ENCODE measurements around the gene SOX12. TPM values are rescaled to one million over a fixed set of nuclear protein-coding genes. Genes with fewer than 3 reads are reported as not detected.
A peak's percentile ranks its signal among the peaks of the same experiment; 100 is the strongest.

Gene SOX12
- total RNA-seq, 1 donor from 2014 or later = 6.1 TPM

GRCh38 chr20:356745-357144 is 31.4 kb downstream of the SOX12 start:
- no peak for TF ChIP-seq CTCF (IDR thresholded peaks at IDR 0.05)
- no peak overlapping the region for H3K4me3 Mint-ChIP-seq
- H3K36me3 Mint-ChIP-seq (ENCODE audit: low read depth) = no peaks in the 10 kb centered on the region
- ChIA-PET POLR2A (no interaction called here), CTCF (interaction anchor here (1.2 to 3.3 kb wide), 2 partner anchors 120 to 289 kb away, joined by 3 to 18 read pairs; no protein-coding TSS in a partner anchor)
- H3K27ac Mint-ChIP-seq = no peak overlapping the region
- DNase-seq (no peak), ATAC-seq (ENCODE audit: low read depth) (no peak)
- no peaks in the 10 kb centered on the region for H3K9me3 Mint-ChIP-seq
- intact Hi-C loops (cut with micrococcal nuclease) = no loop called here
- H3K27me3 Mint-ChIP-seq = no peaks in the 10 kb centered on the region
- peaks cover 23% of the 10 kb centered on the region for H3K4me1 Mint-ChIP-seq

- no peak for TF ChIP-seq CTCF (IDR thresholded peaks at IDR 0.05)
- ChIA-PET CTCF (no interaction called here), POLR2A (interaction anchor here (0.6 kb wide), 1 partner anchor 119 kb away, joined by 4 read pairs; no protein-coding TSS in a partner anchor)
- no peak overlapping the region for H3K4me3 Mint-ChIP-seq
- H3K4me1 Mint-ChIP-seq = peaks cover 36% of the 10 kb centered on the region
- ATAC-seq (ENCODE audit: low read depth) (no peak), DNase-seq (no peak)
- no peaks in the 10 kb centered on the region for H3K9me3 Mint-ChIP-seq
- no peak overlapping the region for H3K27ac Mint-ChIP-seq
- no peaks in the 10 kb centered on the region for H3K36me3 Mint-ChIP-seq (ENCODE audit: low read depth)
- intact Hi-C loops (cut with micrococcal nuclease) = no loop called here
- H3K27me3 Mint-ChIP-seq = no peaks in the 10 kb centered on the region
Measured at GRCh38 chr20:358891-359555, 33.7 kb downstream of the SOX12 start.

GRCh38 chr20:361561-361960 is 36.2 kb downstream of the SOX12 start:
- H3K27ac Mint-ChIP-seq = peak overlapping the region; percentile 19
- POLR2A ChIA-PET = interaction anchor here (0.5 to 2.4 kb wide), 8 partner anchors 19 to 483 kb away, joined by 3 to 9 read pairs (median 4); partner anchors contain the start of genes CSNK2A1, TBC1D20 and TRIB3
- intact Hi-C loops (cut with micrococcal nuclease) = no loop called here
- H3K4me1 Mint-ChIP-seq = peaks cover 33% of the 10 kb centered on the region
- no peaks in the 10 kb centered on the region for H3K9me3 Mint-ChIP-seq
- peak overlapping the region; percentile 25 for H3K4me3 Mint-ChIP-seq
- H3K36me3 Mint-ChIP-seq (ENCODE audit: low read depth) = no peaks in the 10 kb centered on the region
- CTCF ChIA-PET = interaction anchor here (1.4 kb wide), 1 partner anchor 119 kb away, joined by 5 read pairs; no protein-coding TSS in a partner anchor
- DNase-seq = no peak
- peak; percentile 79 for ATAC-seq (ENCODE audit: low read depth)
- no peaks in the 10 kb centered on the region for H3K27me3 Mint-ChIP-seq
- TF ChIP-seq CTCF (IDR thresholded peaks at IDR 0.05) = no peak

- peaks cover 33% of the 10 kb centered on the region for H3K4me1 Mint-ChIP-seq
- no peaks in the 10 kb centered on the region for H3K36me3 Mint-ChIP-seq (ENCODE audit: low read depth)
- no peaks in the 10 kb centered on the region for H3K27me3 Mint-ChIP-seq
- CTCF ChIA-PET = interaction anchor here (0.9 to 1.4 kb wide), 3 partner anchors 9 to 118 kb away, joined by 4 to 5 read pairs (median 5); no protein-coding TSS in a partner anchor
- DNase-seq (no peak), ATAC-seq (ENCODE audit: low read depth) (peak; percentile 26)
- no peaks in the 10 kb centered on the region for H3K9me3 Mint-ChIP-seq
- intact Hi-C loops (cut with micrococcal nuclease) = loop anchor here (2.0 kb wide), 1 partner anchor 18 kb away; the partner anchor contains the start of gene TRIB3
- peak overlapping the region; percentile 0 for H3K27ac Mint-ChIP-seq
- no peak for TF ChIP-seq CTCF (IDR thresholded peaks at IDR 0.05)
- POLR2A ChIA-PET = interaction anchor here (0.6 to 2.4 kb wide), 6 partner anchors 10 to 181 kb away, joined by 3 to 9 read pairs (median 4); partner anchors contain the start of genes CSNK2A1 and TRIB3
- H3K4me3 Mint-ChIP-seq = no peak overlapping the region
Measured at GRCh38 chr20:362271-363254, 37.2 kb downstream of the SOX12 start.
